Vagina (tissue), 2 donors: ENCODE results near the gene AIPL1. TPM values are rescaled to one million over a fixed set of nuclear protein-coding genes. Genes with fewer than 3 reads are reported as not detected.
A peak's percentile ranks its signal among the peaks of the same experiment; 100 is the strongest.

ENCODE experiments used
- DNase-seq, 2 donors: peaks; one replicate each; pipeline ENCODE4 v3.0.0-alpha.2; 2017; ENCODE audit errors: extremely low spot score in 2 of 2
- H3K27ac ChIP-seq: fragments of 200-600 bp; sonication (generic); one replicate; pipeline ENCODE4 v1.5.1; 2019
- H3K27me3 ChIP-seq: fragments of 200-600 bp; sonication (generic); one replicate; pipeline ENCODE4 v1.5.1; 2019
- H3K36me3 ChIP-seq, 2 donors: fragments of 200-600 bp; sonication (generic); one replicate each; pipeline ENCODE4 v1.5.1; 2017 to 2019
- H3K4me1 ChIP-seq: fragments of 200-600 bp; sonication (generic); one replicate; pipeline ENCODE4 v1.5.1; 2019
- H3K4me3 ChIP-seq, 2 donors: fragments of 200-600 bp; sonication (generic); 1 replicate in 1 of 2; 2 replicates in 1 of 2; pipeline ENCODE4 v1.5.1; 2016 to 2019
- H3K9me3 ChIP-seq: fragments of 200-600 bp; sonication (generic); one replicate; pipeline ENCODE4 v1.5.1; 2019
- POLR2A ChIP-seq, 2 donors: fragments of 450-650 bp; IDR thresholded peaks; one replicate each; pipeline ENCODE4 v1.6.1; 2017; ENCODE audit warnings: antibody characterized with exemption in 2 of 2, mild to moderate bottlenecking in 2 of 2, moderate library complexity in 2 of 2
- POLR2AphosphoS5 ChIP-seq, 2 donors: sonication (generic); formaldehyde crosslinking; IDR thresholded peaks; one replicate each; pipeline ENCODE4 v1.9.0; 2017; ENCODE audit warnings: antibody characterized with exemption in 2 of 2, mild to moderate bottlenecking in 2 of 2, low read depth in 1 of 2; ENCODE audit not compliant: insufficient read depth in 1 of 2
- intact Hi-C: fragments of 100-400 bp; cut with DNase I; formaldehyde crosslinking; loops from one replicate; pipeline ENCODE4 v1.15.1; 2023
- total RNA-seq: library from RNA; depleted of rRNA; stranded (reverse); fragments of >200 nt; gene quantifications from one replicate; pipeline ENCODE4 v1.2.3, GENCODE V29; 2016
- TF ChIP-seq, protein P1 (sequence below), 3 experiments: fragments of 450-650 bp in 2 of 3; fragments of 200-600 bp in 1 of 3; sonication (generic) in 1 of 3; IDR thresholded peaks; one replicate each; pipeline ENCODE4 v1.5.1; 2017 to 2019; ENCODE audit warnings: antibody characterized with exemption in 3 of 3, mild to moderate bottlenecking in 2 of 3, moderate library complexity in 2 of 3

The AIPL1 gene
- total RNA-seq, 1 donor from 2014 or later = not detected

DNA sequence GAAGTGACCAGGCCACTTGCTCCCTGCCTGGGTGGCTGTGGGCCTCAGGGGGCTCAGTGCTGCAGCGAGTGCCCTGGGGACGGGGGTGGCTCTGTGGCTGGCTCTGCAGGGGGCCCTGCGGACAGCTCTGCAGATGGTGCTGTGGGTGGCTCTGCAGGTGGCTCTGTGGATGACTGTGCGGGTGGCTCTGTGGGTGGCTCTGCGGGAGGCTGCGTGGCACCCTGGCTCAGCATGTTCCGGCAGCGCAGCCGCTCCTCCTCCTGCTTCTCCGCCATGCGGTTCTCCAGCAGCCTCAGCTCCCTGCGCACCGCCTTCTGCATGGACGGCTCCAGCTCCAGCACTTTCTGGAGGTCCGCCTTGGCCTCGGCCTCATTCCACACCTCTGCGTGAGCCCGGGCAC is 9.5 kb downstream of the AIPL1 start:
- H3K36me3 ChIP-seq = no peaks in the 10 kb centered on the region
- no peak overlapping the region for H3K27ac ChIP-seq
- no peaks in the 10 kb centered on the region for H3K9me3 ChIP-seq
- H3K27me3 ChIP-seq = no peaks in the 10 kb centered on the region
- H3K4me3 ChIP-seq = no peak overlapping the region
- no peaks in the 10 kb centered on the region for H3K4me1 ChIP-seq
- intact Hi-C loops = loop anchor here (5.0 kb wide), 1 partner anchor 838 kb away; no protein-coding TSS in a partner anchor
- no peak for DNase-seq
- TF ChIP-seq POLR2A (IDR thresholded peaks at IDR 0.05) (no peak), POLR2AphosphoS5 (IDR thresholded peaks at IDR 0.05; ENCODE audit: insufficient read depth in 1 of 2, low read depth in 1 of 2) (no peak)
- TF ChIP-seq, protein P1, sequence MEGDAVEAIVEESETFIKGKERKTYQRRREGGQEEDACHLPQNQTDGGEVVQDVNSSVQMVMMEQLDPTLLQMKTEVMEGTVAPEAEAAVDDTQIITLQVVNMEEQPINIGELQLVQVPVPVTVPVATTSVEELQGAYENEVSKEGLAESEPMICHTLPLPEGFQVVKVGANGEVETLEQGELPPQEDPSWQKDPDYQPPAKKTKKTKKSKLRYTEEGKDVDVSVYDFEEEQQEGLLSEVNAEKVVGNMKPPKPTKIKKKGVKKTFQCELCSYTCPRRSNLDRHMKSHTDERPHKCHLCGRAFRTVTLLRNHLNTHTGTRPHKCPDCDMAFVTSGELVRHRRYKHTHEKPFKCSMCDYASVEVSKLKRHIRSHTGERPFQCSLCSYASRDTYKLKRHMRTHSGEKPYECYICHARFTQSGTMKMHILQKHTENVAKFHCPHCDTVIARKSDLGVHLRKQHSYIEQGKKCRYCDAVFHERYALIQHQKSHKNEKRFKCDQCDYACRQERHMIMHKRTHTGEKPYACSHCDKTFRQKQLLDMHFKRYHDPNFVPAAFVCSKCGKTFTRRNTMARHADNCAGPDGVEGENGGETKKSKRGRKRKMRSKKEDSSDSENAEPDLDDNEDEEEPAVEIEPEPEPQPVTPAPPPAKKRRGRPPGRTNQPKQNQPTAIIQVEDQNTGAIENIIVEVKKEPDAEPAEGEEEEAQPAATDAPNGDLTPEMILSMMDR (IDR thresholded peaks at IDR 0.05) = no peak

DNA sequence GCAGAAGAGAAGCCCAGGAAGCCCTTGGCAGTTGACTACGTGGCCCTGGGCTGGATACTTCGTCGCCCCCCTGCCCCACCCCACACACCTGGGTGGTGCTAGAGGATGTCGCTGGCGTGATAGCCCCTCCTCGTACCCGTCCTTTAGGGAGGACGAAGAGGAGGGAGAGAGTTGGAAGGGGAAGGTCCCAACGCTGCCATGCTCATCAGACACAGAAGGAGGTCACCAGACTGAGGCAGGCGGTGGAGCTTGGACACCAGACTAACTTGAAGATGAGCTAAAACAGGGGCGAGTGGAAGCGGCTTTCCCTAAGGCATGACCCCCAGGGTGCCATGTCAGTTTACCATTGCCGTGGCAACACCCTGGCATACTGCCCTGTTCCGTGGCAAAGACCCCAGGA is 11.0 kb downstream of the AIPL1 start:
- no peak for DNase-seq
- Histone ChIP-seq H3K4me1 (no peaks in the 10 kb centered on the region), H3K9me3 (no peaks in the 10 kb centered on the region), H3K4me3 (no peak overlapping the region), H3K36me3 (no peaks in the 10 kb centered on the region), H3K27me3 (no peaks in the 10 kb centered on the region), H3K27ac (no peak overlapping the region)
- intact Hi-C loops = no loop called here
- no peak for TF ChIP-seq POLR2A (IDR thresholded peaks at IDR 0.05)

DNA sequence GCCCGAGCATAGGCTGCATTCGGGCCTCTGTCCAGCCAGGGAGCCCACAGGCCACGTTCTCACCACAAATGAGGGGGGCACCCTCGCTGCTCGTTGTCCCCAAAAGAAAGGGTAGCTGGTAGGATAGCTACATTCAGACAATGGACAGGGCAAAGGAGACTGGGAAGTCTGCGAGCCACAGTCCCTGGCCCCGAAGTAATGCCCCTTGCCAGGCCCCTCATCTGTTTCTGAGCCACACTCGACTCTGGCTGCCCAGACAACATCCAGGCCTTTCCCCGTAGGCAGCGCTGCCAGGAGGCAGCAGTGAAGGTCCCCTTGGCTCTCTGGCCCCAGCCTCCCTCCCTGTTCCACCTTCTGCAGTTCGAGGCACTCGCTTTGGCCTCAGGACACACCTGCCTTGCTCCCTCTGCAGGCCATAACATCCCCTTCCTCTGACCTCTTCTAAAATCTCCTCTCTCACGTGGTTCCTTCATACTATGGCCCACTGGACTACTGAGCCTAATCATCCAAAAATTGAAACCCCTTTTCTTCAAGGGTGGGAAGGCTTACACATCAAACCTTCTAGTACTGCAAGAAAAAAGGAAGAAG is 12.2 kb downstream of the AIPL1 start:
- TF ChIP-seq POLR2AphosphoS5 (IDR thresholded peaks at IDR 0.05; ENCODE audit: insufficient read depth in 1 of 2, low read depth in 1 of 2) (no peak), POLR2A (IDR thresholded peaks at IDR 0.05) (no peak)
- TF ChIP-seq, protein P1 (IDR thresholded peaks at IDR 0.05) = no peak
- Histone ChIP-seq H3K4me3 (no peak overlapping the region), H3K27ac (no peak overlapping the region), H3K36me3 (no peaks in the 10 kb centered on the region), H3K4me1 (no peaks in the 10 kb centered on the region), H3K27me3 (no peaks in the 10 kb centered on the region), H3K9me3 (no peaks in the 10 kb centered on the region)
- intact Hi-C loops = no loop called here
- DNase-seq = no peak

DNA sequence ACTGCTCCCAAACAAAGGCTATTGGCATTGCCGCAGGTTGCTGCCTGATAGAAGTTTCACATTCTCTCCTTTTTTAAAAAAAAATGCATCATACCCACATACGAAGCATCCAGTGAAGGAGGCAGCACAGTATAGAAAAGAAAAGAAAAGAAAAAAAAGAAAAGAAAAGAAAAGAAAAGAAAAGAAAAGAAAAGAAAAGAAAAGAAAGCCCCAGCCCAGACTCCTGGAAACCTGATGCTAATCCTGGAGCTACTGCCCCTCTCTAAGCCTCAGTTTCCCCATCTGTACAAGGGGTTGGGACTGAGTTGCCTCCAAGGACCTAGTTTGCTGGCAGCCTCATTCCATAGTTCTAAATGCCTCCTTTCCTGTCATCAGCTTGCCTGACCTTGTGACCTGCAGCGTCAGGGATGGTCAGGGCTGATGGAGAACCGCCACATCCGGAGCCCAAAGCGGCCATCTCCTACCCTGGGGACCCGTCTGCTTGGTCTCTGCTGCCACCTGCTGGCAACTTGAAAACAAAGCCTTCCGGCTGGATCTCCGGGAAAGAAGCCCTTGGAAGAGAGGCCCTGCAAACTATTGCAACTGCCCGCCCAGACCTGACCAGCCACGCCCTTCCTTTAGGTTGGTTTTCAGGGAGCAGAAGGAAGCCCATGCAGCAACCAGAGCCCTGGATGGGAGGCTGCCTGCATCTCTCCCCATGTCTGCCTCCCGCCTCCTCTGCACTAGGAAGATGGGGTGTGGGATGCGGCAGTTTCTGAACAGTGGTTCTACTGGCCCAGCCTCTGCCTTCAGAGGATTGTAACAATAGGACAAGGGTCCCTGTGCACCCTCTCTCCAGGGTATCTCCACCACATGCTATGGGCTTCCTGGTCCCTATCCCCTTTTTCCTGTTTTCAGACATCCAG is 13.0 kb downstream of the AIPL1 start:
- Histone ChIP-seq H3K4me1 (no peaks in the 10 kb centered on the region), H3K9me3 (no peaks in the 10 kb centered on the region), H3K27ac (no peak overlapping the region), H3K36me3 (no peaks in the 10 kb centered on the region), H3K4me3 (no peak overlapping the region), H3K27me3 (no peaks in the 10 kb centered on the region)
- TF ChIP-seq POLR2AphosphoS5 (IDR thresholded peaks at IDR 0.05; ENCODE audit: insufficient read depth in 1 of 2, low read depth in 1 of 2) (no peak), POLR2A (IDR thresholded peaks at IDR 0.05) (no peak)
- TF ChIP-seq, protein P1 (IDR thresholded peaks at IDR 0.05) = peak; percentile 60 to 84 (median 79)
- intact Hi-C loops = no loop called here
- no peak for DNase-seq

DNA sequence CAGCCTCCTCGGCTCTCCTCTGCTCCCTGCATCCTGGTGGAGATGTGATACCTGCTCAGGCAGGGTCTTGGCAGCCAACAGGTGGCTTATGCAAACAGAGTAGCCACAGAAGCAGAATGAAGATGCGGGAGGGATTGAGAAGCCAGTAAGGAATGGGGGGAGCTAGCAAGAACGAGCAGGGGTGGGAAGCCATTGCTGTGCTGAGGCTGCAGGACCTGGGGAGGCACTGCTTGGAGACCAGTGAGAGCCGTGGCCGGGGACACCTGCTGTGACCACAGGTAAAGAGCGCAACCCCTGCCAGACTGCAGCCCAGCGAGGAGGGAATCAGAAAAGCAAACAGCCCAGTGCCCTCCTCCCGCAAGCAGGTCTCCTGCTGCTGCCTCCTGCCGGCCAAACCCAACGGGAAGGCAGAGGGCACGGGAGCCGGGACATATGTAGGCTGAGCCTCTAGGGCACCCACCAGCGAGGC is 14.7 kb downstream of the AIPL1 start:
- H3K4me1 ChIP-seq = no peaks in the 10 kb centered on the region
- H3K4me3 ChIP-seq = no peak overlapping the region
- no peaks in the 10 kb centered on the region for H3K27me3 ChIP-seq
- TF ChIP-seq POLR2A (IDR thresholded peaks at IDR 0.05) = no peak
- no peak for DNase-seq
- H3K9me3 ChIP-seq = no peaks in the 10 kb centered on the region
- intact Hi-C loops = no loop called here
- no peaks in the 10 kb centered on the region for H3K36me3 ChIP-seq
- no peak overlapping the region for H3K27ac ChIP-seq

DNA sequence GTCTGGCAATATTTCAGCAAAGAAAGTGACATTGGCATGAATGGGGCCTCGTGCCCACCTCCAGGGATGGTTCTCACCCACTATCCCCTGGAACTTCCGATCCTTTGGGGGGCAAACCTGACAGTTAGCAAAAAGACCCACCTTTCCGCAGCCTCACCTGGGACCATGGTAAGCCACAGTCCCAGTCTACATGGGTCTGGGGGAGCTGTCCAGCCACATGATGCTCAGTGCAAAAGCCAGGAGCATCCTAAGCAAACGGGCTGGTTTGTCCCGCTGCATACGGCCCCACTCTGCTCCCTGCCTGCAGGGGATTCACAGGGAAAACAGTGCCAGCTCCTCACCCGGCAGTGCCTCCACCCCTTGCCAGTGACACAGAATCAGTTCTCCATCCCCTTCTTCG is 19.3 kb downstream of the AIPL1 start:
- H3K4me3 ChIP-seq = no peak overlapping the region
- H3K27me3 ChIP-seq = no peaks in the 10 kb centered on the region
- H3K4me1 ChIP-seq = no peaks in the 10 kb centered on the region
- no peaks in the 10 kb centered on the region for H3K9me3 ChIP-seq
- DNase-seq = no peak
- intact Hi-C loops = no loop called here
- no peak for TF ChIP-seq POLR2A (IDR thresholded peaks at IDR 0.05)
- H3K36me3 ChIP-seq = no peaks in the 10 kb centered on the region
- H3K27ac ChIP-seq = no peak overlapping the region
